ENCODE results near the gene SUPT20H. TPM values are rescaled to one million over a fixed set of nuclear protein-coding genes. Genes with fewer than 3 reads are reported as not detected.

The SUPT20H gene
- total and polyA plus RNA-seq, 12 donors: 17.9 to 55.2 (median 40.4) TPM

- peaks cover 0 to 8% (median 0%) of the 10 kb centered on the region in 3 donors for H3K9me3 ChIP-seq (replicated peaks in 1 of 3)
- 72 to 81% (median 78%) methylated on average over 2 of the region's 2 CpGs for WGBS, 4 donors
- H3K4me1 ChIP-seq (replicated peaks in 1 of 2): no peaks in the 10 kb centered on the region
- peaks cover 0 to 68% of the 10 kb centered on the region in 2 donors for H3K36me3 ChIP-seq (replicated peaks in 1 of 2)
- TF ChIP-seq POLR2A (IDR thresholded peaks at IDR 0.05) (no peak), CTCF (IDR thresholded peaks at IDR 0.05) (no peak)
- no peak overlapping the region for H3K27ac ChIP-seq
- no peak overlapping the region for H3K4me3 ChIP-seq
- intact Hi-C loops (cut with DNase I): no loop called here
- no peak for DNase-seq
- no peaks in the 10 kb centered on the region for H3K27me3 ChIP-seq
Observed at GRCh38 chr13:37011788-37012187, 47.7 kb downstream of the SUPT20H start.

GRCh38 chr13:37011002-37011401 lies 48.5 kb downstream of the SUPT20H start:
- Histone ChIP-seq H3K9me3 (replicated peaks in 1 of 3) (peaks cover 0 to 8% (median 0%) of the 10 kb centered on the region in 3 donors), H3K36me3 (replicated peaks in 1 of 2) (peaks cover 0 to 68% of the 10 kb centered on the region in 2 donors), H3K4me1 (replicated peaks in 1 of 2) (no peaks in the 10 kb centered on the region), H3K27ac (no peak overlapping the region), H3K4me3 (no peak overlapping the region), H3K27me3 (no peaks in the 10 kb centered on the region)
- DNase-seq: no peak
- TF ChIP-seq CTCF (IDR thresholded peaks at IDR 0.05): no peak
- no peak for TF ChIP-seq POLR2A (IDR thresholded peaks at IDR 0.05)
- intact Hi-C loops (cut with DNase I): no loop called here
- WGBS, 4 donors: 91 to 100% (median 94%) methylated on average over 1 of the region's 1 CpG

- H3K36me3 ChIP-seq (replicated peaks in 1 of 2): peaks cover 0 to 68% of the 10 kb centered on the region in 2 donors
Observed at GRCh38 chr13:37010424-37010823, 49.1 kb downstream of the SUPT20H start.

GRCh38 chr13:37009692-37010091 lies 49.8 kb downstream of the SUPT20H start:
- Histone ChIP-seq H3K27me3 (no peaks in the 10 kb centered on the region), H3K36me3 (replicated peaks in 1 of 2) (peaks cover 0 to 74% of the 10 kb centered on the region in 2 donors), H3K4me3 (no peak overlapping the region), H3K4me1 (replicated peaks in 1 of 2) (no peaks in the 10 kb centered on the region), H3K27ac (no peak overlapping the region), H3K9me3 (replicated peaks in 1 of 3) (peaks cover 0 to 7% (median 0%) of the 10 kb centered on the region in 3 donors)
- TF ChIP-seq POLR2A (IDR thresholded peaks at IDR 0.05) (no peak), CTCF (IDR thresholded peaks at IDR 0.05) (no peak)
- intact Hi-C loops (cut with DNase I): no loop called here
- no peak for DNase-seq
- 81 to 93% (median 88%) methylated on average over 5 of the region's 5 CpGs for WGBS, 4 donors

More at GRCh38 chr13:37010424-37010823, 49.1 kb downstream of the SUPT20H start:
- Histone ChIP-seq H3K27me3 (no peaks in the 10 kb centered on the region), H3K4me3 (no peak overlapping the region), H3K9me3 (replicated peaks in 1 of 3) (peaks cover 0 to 8% (median 0%) of the 10 kb centered on the region in 3 donors), H3K4me1 (replicated peaks in 1 of 2) (no peaks in the 10 kb centered on the region), H3K27ac (no peak overlapping the region)
- WGBS, 4 donors: 74 to 94% (median 86%) methylated on average over 1 of the region's 1 CpG
- intact Hi-C loops (cut with DNase I): no loop called here
- TF ChIP-seq POLR2A (IDR thresholded peaks at IDR 0.05) (no peak), CTCF (IDR thresholded peaks at IDR 0.05) (no peak)
- no peak for DNase-seq

All from adrenal gland (tissue), 12 donors.